NCI-H69 (cell line): ENCODE measurements around the gene CAMK2A.

ENCODE experiments used
- DNase-seq: peaks from one replicate; lab custom pipeline; 2025; lab: John Stamatoyannopoulos, UW

The CAMK2A gene

GRCh38 chr5:150316320-150316719 lies 26.7 kb upstream of the CAMK2A start:
- DNase-seq, result no peak

DNA sequence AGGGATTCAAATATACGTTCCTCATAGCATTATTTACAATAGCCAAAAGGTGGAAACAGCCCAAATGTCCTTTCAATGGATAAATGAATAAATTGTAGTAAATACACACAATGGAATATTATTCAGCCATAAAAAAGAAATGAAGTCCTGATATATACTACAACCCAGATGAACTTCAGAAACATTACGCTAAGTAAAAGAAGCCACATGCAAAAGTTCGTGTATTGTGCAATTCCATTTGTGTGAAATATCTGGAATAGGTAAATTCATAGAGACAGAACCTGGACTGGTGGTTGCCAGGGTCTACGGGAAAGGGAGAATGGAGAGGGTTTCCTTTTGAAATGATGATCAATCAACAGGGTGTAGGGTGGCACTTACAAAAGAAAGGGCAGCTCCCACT lies 25.7 kb upstream of the CAMK2A start:
- no peak for DNase-seq

DNA sequence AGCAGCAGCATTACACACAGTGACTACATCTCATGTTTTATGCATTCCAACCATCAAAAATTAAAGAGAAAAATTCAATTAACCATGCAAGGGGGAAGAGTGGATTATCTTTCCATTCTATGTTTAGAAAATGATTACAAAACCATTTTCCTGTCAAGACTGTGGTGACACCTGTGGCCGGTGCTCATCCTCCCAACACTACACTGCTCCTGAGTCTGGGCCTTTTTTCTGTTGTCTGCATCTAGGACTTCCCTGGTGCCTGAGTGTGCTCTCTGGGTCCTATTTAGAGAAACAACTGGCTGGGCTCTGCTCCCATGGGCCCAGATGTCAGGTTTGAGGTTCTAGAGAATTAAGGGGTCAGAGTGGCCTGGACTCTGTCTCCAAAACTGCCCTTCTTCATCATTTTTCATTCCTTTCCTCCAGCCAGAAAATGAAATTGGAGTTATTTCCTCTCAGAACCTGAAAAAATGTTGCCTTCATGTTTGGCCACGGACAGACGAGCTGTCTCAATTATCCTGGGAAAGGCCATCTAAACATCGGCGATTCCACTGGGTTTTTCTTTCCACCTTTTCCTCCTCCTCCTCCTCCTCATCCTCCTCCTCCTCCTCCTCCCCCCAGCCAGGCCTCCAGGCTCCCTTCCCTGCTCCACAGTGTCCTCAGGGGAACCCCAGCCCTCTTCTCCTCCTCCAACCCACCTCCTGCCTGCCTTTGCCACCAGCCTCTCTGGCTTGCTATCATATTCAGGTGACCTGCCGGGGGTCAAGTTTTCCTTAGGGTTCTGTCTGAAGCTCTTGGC lies 24.5 kb upstream of the CAMK2A start:
- no peak for DNase-seq

DNA sequence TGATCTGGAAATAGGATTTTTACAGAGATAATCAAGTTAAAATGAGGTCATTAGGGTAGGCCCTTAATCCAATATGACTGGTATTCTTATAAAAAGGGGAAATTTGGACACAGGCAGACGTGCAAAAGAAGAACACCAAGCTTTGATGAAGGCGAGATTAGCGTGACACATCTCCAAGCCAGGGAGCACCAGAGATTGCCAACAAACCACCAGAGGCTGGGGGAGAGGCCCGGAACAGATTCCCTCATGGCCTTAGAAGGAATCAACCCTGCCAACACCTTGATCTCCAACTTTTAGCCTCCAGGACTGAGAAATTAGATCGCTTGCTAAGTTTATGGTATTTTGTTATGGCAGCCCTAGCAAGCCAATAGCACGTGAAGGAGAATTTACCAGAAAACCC lies 23.9 kb upstream of the CAMK2A start:
- DNase-seq, result no peak

GRCh38 chr5:150312518-150312917 lies 22.9 kb upstream of the CAMK2A start:
- no peak for DNase-seq

DNA sequence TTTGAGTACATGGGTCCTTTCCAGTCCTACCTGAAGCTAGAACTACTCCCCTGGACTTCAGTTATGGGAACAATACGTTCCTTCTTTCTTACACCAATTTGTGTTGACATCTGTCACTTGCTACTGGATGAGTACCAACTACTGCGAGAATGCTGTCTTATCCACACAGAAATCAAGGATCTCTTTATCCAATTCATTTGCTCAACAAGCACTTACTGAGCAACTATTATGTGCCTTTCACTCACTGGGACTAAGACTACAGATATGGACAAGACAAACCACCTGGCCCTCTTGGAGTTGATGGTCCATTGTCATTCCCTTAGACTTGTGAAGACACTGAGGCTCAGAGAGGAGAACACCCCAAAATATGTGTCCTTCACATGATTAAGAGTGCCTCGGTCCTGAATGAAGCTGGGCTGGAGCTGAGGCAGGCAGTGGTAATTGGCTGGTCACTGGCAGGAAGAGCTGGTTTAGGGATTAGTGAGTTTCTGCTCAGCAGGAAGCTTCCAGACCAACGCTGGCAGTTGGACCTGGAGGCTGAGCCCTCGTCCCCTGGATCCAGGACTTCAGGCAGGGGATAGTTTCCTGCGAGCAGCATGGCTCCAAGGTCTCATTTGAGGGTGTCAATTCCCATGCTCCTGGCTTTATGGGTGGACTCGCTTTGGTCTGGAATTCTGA lies 21.6 kb upstream of the CAMK2A start:
- DNase-seq, result no peak

DNA sequence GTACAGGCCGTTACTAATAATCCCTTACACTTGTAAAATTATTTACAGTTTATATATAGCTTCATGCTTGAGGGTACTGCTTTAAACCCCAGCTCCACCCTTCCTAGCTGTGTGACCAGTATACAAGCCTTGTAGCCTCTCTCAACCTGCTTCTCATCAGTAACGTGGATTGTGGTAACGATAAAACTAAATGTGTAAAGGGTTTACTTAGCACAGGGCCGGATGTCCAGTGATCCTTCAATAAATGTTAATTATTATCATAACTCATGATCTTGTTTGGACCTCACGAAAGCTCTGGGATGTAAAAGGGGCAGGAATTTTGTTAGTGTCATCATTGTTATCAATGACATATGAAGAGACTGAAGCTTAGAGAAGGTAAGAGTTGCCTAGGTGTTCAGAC lies 20.7 kb upstream of the CAMK2A start:
- DNase-seq, result no peak

DNA sequence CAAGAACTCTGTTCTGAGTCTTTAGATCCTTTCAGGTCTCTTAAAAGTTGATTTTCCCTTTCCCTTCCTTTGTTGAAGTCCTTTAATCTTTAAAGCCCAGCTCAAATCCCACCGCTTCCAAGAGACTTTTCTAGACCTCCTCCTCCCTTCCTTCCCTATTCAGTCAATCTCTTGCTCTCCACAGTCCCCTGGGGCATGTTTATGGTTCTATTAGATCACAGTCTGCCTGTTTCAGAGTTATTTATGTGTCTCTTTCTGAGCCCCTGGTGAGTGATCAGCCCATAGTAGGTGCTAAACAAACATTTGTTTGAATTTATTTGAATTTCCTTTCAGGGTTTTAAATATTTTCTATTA lies 20.3 kb upstream of the CAMK2A start:
- DNase-seq, result peak; percentile 69

DNA sequence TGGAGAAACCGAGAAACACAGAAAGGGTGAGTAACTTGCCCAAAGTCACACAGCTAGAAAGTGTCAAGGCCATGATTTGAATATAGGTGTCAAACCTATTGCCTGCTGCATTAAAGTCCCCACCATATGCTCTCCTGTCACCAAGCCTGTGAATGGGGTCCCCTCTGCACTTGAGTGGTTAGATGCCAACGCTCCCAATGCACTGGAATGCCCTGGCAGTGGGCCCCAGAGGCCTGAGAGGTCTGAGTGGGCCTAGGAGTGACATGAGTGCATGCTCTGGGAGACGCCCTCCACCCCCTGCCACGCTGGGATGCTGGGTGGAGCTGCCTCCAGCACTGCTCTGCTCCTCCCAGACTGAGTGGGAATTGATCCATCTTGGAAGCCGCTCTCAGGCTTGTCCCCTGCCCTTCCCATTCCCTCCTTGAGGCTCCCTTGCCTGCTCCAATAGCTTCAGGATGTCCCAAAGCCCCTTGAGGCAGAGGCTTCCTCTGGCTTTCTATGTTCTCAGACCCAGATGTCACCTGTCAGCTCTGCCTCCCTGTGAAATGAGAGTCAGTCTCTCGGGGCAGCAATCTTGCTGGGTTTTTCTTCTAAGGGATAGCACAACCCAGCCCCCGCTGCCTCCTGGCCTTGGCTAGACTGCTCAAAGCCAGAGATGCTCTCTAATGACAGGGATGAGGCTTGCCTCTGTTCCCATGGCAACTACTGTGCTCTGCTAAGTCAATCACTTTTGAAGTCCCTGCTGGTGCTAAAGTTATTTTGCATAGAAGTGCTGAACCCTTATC lies 19.7 kb upstream of the CAMK2A start:
- DNase-seq, result peak; percentile 73

- DNase-seq, result no peak
Measured at GRCh38 chr5:150307617-150308426, 18.2 kb upstream of the CAMK2A start.

- no peak for DNase-seq
Measured at GRCh38 chr5:150306775-150307174, 17.2 kb upstream of the CAMK2A start.

- DNase-seq, result no peak
Measured at GRCh38 chr5:150305557-150305956, 16.0 kb upstream of the CAMK2A start.

GRCh38 chr5:150305095-150305494 lies 15.5 kb upstream of the CAMK2A start:
- DNase-seq, result no peak

GRCh38 chr5:150304481-150305081 lies 15.0 kb upstream of the CAMK2A start:
- DNase-seq, result no peak

DNA sequence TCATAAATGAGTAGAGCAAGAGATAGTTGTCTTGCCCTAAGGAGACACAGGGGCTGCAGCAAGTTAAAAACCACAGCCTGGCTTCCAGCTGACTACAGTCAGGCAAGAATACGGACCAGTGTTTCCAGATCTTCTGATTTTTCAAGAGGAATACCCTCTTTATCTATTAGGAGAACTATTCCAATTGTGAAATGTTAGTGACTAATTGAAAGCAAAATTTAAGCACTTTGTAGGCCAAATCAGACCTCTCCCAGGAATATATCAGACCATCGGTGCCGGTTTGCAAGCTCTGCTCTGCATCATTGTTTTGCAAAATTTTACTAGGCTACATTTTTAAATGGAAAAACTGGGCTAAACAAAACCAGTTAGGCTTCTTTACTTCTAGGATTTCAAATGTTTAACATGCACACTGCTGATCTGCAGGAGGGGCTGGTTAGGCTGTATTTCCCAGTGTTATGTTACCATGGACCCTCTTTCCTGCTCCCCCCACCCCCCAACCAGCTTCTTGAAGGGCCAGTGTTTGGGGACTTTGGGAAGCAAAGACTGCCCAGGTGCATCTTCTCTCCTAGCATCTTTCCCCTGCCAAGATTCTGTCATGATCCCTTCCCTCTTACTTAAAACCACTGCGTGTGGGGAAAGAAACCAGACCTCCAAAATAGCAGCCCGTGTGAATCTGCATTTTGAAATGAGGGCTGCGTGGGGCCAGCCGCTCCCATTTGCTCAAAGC lies 14.2 kb upstream of the CAMK2A start:
- DNase-seq, result no peak

GRCh38 chr5:150303070-150303615 lies 13.6 kb upstream of the CAMK2A start:
- DNase-seq, result no peak

DNA sequence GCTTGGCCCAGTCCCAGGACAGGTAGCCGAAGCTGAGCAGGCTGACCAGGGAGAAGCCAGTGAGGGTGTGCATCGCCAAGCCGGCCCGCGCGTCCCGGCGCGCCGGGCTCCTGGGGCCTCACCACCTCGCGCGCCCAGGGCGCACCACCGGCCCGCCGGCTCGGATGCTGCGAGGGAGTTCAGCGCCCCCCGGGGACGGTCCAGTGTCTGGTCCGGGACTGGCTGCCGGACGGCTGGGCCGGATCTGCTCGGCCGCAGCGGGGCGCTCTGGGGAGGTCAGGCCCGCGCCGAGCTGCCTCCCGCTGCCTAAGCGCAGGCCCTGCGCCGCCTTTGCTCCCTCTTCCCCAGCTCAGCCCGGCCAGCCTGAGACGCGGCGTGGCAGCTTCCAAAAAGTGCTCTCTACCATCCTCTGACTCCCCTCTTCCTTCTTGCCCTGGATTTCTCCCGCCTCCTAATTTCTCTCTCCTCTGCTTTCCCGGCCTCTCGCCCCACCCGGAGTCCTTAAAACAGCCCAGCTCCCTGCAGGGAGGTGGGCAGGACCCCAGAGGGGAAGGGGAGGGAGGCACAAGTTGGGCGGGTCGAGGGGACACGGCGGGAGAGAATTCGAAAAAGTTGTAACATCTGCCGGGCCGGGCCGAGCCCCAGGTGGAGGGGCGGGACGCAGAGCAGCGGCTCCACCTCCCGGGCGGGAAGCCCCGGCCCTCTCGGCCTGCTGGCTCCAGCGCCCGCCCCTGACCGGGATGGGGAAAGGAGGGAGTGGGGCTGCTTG lies 12.9 kb upstream of the CAMK2A start, which contains the start of gene ARSI:
Gene ARSI, minus strand, starts transcription at position 605 of the 769 bp plus-strand sequence. Its CDS starts 532 bp downstream, at position 73.
- DNase-seq, result peak; percentile 81

DNA sequence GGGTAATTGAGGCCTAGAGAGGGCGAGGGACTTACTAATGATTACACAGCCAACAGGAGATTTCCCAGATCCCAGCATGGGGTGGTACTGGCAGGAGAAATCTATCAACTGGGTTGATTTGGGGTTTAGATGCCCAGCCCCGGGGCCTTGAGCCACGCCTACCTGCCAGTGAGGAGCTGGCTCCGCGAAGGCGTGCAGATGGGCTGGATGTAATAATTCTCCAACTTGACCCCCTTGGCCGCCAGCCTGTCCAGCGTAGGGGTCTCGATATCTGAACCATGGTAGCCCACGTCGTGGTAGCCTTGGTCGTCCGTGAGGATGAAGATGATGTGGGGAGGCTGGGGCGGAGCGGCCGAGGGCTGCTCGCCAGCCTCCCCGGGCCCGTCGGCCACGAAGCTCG lies 12.3 kb upstream of the CAMK2A start:
- peak; percentile 23 for DNase-seq

- DNase-seq, result peak; percentile 17
Measured at GRCh38 chr5:150301170-150301505, 11.6 kb upstream of the CAMK2A start.
